B cell (primary cell): ENCODE measurements around the gene PLEKHG2. TPM values are rescaled to one million over a fixed set of nuclear protein-coding genes. Genes with fewer than 3 reads are reported as not detected.
A peak's percentile ranks its signal among the peaks of the same experiment; 100 is the strongest.

Experiments
- ATAC-seq: fragments of 200-7000 bp; cut with Tn5 transposase; one replicate; pipeline ENCODE4 v1.10.0; 2021; ENCODE audit warnings: low read depth, mild to moderate bottlenecking, moderate number of reproducible peaks, moderate library complexity
- CTCF ChIA-PET: fragments of 350-600 bp; sonication (Branson Sonifier 250); formaldehyde crosslinking; loops from one replicate; lab custom pipeline; 2021; ENCODE audit warnings: antibody characterized with exemption, inconsistent platforms; lab: Charles Lee
- POLR2A ChIA-PET: fragments of 350-600 bp; sonication (Branson Sonifier 250); formaldehyde crosslinking; loops from one replicate; lab custom pipeline; 2021; ENCODE audit warnings: antibody characterized with exemption; lab: Charles Lee
- DNase-seq: peaks from one replicate; pipeline ENCODE4 v3.0.0; 2013
- H2AFZ ChIP-seq: 2 replicates; pipeline ENCODE4 v1.6.1; 2012; ENCODE audit warnings: mild to moderate bottlenecking, low read depth, low read length; ENCODE audit not compliant: insufficient read depth, poor library complexity, severe bottlenecking
- H3K27ac ChIP-seq, 2 donors: 1 replicate in 1 of 2; 2 replicates in 1 of 2; pipeline ENCODE4 v1.5.1; 2012 to 2013; ENCODE audit warnings: low read length in 2 of 2, mild to moderate bottlenecking in 2 of 2, moderate library complexity in 1 of 2
- H3K27me3 ChIP-seq, 4 experiments: fragments of 200-600 bp in 1 of 4; sonication (generic) in 1 of 4; replicated peaks in 1 of 4; 1 replicate in 2 of 4; 2 replicates in 2 of 4; pipeline versions ENCODE4 v1.6.1 to v1.7.0; 2013 to 2016; ENCODE audit warnings: low read length in 3 of 4, mild to moderate bottlenecking in 2 of 4, mixed read lengths in 1 of 4, moderate library complexity in 1 of 4; ENCODE audit not compliant: insufficient read depth in 4 of 4, control insufficient read depth in 3 of 4; ENCODE audit errors: control extremely low read depth in 1 of 4
- H3K36me3 ChIP-seq, 2 experiments: replicated peaks in 1 of 2; 1 replicate in 1 of 2; 2 replicates in 1 of 2; pipeline versions ENCODE4 v1.6.1 to v1.7.1; 2013; ENCODE audit warnings: low read length in 1 of 2; ENCODE audit not compliant: insufficient read depth in 2 of 2, control insufficient read depth in 1 of 2; ENCODE audit errors: control extremely low read depth in 1 of 2, extremely low read depth in 1 of 2
- H3K4me1 ChIP-seq, 2 donors: fragments of 200-600 bp in 1 of 2; sonication (generic) in 1 of 2; 1 replicate in 1 of 2; 2 replicates in 1 of 2; pipeline versions ENCODE4 v1.5.1 to v1.6.1; 2013 to 2017; ENCODE audit warnings: low read length in 2 of 2; ENCODE audit not compliant: control insufficient read depth in 2 of 2, insufficient read depth in 2 of 2
- H3K4me2 ChIP-seq: replicated peaks from 2 replicates; pipeline ENCODE3; 2012; ENCODE audit warnings: mild to moderate bottlenecking, low read depth, low read length; ENCODE audit not compliant: poor library complexity, severe bottlenecking
- H3K4me3 ChIP-seq, 5 experiments: fragments of 200-600 bp in 1 of 5; sonication (generic) in 1 of 5; 1 replicate in 3 of 5; 2 replicates in 2 of 5; pipeline versions ENCODE4 v1.5.1 to v1.7.0; 2011 to 2016; ENCODE audit warnings: low read length in 4 of 5, mild to moderate bottlenecking in 4 of 5, low read depth in 2 of 5, control low read depth in 1 of 5, moderate library complexity in 1 of 5; ENCODE audit not compliant: insufficient read depth in 1 of 5; ENCODE audit errors: control extremely low read depth in 1 of 5, extremely low read depth in 1 of 5
- H3K79me2 ChIP-seq: fragments of 200-600 bp; sonication (generic); one replicate; pipeline ENCODE4 v1.6.0; 2016; ENCODE audit warnings: low read length; ENCODE audit not compliant: control insufficient read depth, insufficient read depth
- H3K9ac ChIP-seq: fragments of 200-600 bp; sonication (generic); 2 replicates; pipeline ENCODE4 v1.6.1; 2017; ENCODE audit warnings: mild to moderate bottlenecking, low read length, moderate library complexity
- H3K9me3 ChIP-seq, 3 donors: one replicate each; pipeline versions ENCODE4 v1.6.1 to v1.7.1; 2013; ENCODE audit warnings: low read length in 2 of 3; ENCODE audit not compliant: control insufficient read depth in 2 of 3, insufficient read depth in 1 of 3; ENCODE audit errors: control extremely low read depth in 1 of 3
- H4K20me1 ChIP-seq: 2 replicates; pipeline ENCODE4 v1.6.0; 2012; ENCODE audit warnings: mild to moderate bottlenecking, low read length; ENCODE audit not compliant: insufficient read depth, control insufficient read depth, poor library complexity, severe bottlenecking
- H3K27ac Mint-ChIP-seq: one replicate; pipeline ENCODE4 v1.8.0; 2021; ENCODE audit warnings: mixed read lengths
- H3K27me3 Mint-ChIP-seq: one replicate; pipeline ENCODE4 v1.8.0; 2021; ENCODE audit warnings: mixed read lengths
- H3K4me1 Mint-ChIP-seq: one replicate; pipeline ENCODE4 v1.8.0; 2021; ENCODE audit warnings: mixed read lengths
- H3K4me3 Mint-ChIP-seq: one replicate; pipeline ENCODE4 v1.8.0; 2021; ENCODE audit warnings: mixed read lengths
- H3K9me3 Mint-ChIP-seq: one replicate; pipeline ENCODE4 v1.8.0; 2022; ENCODE audit warnings: mixed read lengths; ENCODE audit not compliant: insufficient read depth
- EZH2 ChIP-seq: IDR thresholded peaks from 2 replicates; pipeline ENCODE4 v1.6.1; 2012; ENCODE audit warnings: borderline replicate concordance, low read depth, mild to moderate bottlenecking, moderate library complexity, low read length; ENCODE audit not compliant: insufficient read depth, poor library complexity, severe bottlenecking
- WGBS: methylation state at CpG from one replicate; pipeline ENCODE4 v1.1.5; 2013; ENCODE audit warnings: missing lambda C conversion rate; ENCODE audit not compliant: insufficient coverage; 5-methylcytosine and 5-hydroxymethylcytosine counted together
- intact Hi-C: fragments of 100-400 bp; cut with micrococcal nuclease; formaldehyde crosslinking; loops from one replicate; pipeline ENCODE4 v1.10.0; 2022
- polyA plus RNA-seq: library from polyadenylated mRNA; depleted of rRNA; stranded (reverse); fragments of >200 nt; gene quantifications from 2 replicates; pipeline ENCODE4 v1.2.3, GENCODE V29; 2012
- total RNA-seq, 2 donors: library from RNA; stranded (reverse); fragments of 120-200 nt in 1 of 2; gene quantifications; 1 replicate in 1 of 2; 2 replicates in 1 of 2; pipeline versions ENCODE4 v1.2.3 to v1.2.4, GENCODE V29; 2013 to 2022
- TF ChIP-seq, protein P1 (sequence below): fragments of 200-600 bp; IDR thresholded peaks from one replicate; pipeline ENCODE4 v1.8.0; 2022; ENCODE audit warnings: antibody characterized with exemption, mild to moderate bottlenecking

PLEKHG2 gene
- total and polyA plus RNA-seq, 2 donors (not counting 1 experiment from before 2014, with no cell fraction given) = 27.0 to 167 TPM

DNA sequence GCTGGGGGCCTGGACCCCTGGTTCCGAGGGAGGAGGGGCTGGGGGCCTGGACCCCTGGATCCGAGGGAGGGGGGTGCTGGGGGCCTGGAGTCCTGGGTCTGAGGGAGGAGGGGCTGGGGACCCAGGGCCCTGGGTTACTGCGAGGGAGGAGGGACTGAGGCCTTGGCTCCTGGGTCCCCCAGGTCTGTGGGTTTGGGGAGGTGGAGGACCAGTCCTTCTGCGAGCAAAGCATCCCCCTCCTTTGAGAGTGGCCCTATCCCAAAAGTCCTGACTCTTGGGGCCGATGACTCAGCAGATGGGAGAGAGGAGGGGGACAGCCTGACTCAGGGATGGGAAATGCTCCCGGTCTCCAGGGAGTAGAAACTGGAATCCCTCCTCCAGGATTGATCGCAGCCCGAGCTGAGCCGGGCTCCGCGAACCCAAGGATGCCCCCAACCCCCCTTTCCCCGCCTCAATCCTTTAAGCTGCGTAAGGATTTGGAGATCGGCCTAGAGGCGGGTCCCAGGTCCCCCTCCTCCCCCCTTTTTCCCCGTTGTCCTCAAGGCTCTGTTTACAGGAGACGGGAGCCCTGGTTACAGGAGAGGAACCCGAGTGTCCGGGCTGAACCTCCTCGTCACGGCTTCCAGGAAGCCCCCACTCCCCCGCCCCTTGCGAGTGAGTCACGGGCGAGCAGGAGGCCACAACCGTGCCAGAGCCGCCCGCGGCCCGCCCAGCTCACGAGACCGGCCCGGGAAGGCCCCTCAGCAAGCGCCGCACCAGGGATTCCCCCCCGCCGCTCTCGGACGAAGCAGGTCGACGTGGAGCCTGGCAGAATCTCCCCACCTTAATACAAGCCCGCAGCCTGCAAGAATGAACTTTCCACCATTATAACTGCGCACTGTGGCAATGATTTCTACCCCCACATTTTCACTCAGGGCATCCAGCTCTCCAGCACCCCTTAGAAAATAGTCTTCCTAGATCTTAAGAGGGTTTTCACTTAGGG is 8.8 kb upstream of the PLEKHG2 start:
- no peaks in the 10 kb centered on the region for H3K27me3 ChIP-seq
- POLR2A ChIA-PET = interaction anchor here (0.5 to 8.8 kb wide), 17 partner anchors 8 to 1193 kb away, joined by 3 to 74 read pairs (median 4); partner anchors contain the start of genes EIF3K, MED29, PAF1 and PLEKHG2
- ATAC-seq = peak; percentile 34
- H3K79me2 ChIP-seq = peaks cover 67% of the 10 kb centered on the region
- Mint-ChIP-seq H3K4me3 (peak overlapping the region; percentile 94), H3K9me3 (no peaks in the 10 kb centered on the region), H3K27ac (peak overlapping the region; percentile 96), H3K27me3 (no peaks in the 10 kb centered on the region), H3K4me1 (peaks cover 71% of the 10 kb centered on the region)
- peaks cover 0 to 11% (median 0%) of the 10 kb centered on the region in 3 donors for H3K9me3 ChIP-seq
- TF ChIP-seq, protein P1, sequence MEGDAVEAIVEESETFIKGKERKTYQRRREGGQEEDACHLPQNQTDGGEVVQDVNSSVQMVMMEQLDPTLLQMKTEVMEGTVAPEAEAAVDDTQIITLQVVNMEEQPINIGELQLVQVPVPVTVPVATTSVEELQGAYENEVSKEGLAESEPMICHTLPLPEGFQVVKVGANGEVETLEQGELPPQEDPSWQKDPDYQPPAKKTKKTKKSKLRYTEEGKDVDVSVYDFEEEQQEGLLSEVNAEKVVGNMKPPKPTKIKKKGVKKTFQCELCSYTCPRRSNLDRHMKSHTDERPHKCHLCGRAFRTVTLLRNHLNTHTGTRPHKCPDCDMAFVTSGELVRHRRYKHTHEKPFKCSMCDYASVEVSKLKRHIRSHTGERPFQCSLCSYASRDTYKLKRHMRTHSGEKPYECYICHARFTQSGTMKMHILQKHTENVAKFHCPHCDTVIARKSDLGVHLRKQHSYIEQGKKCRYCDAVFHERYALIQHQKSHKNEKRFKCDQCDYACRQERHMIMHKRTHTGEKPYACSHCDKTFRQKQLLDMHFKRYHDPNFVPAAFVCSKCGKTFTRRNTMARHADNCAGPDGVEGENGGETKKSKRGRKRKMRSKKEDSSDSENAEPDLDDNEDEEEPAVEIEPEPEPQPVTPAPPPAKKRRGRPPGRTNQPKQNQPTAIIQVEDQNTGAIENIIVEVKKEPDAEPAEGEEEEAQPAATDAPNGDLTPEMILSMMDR = no peak
- no peak for TF ChIP-seq EZH2
- H3K4me3 ChIP-seq = peak overlapping the region; percentile 63 to 91 (median 76)
- peaks cover 59 to 78% of the 10 kb centered on the region in 2 donors for H3K4me1 ChIP-seq
- peaks cover 0 to 16% of the 10 kb centered on the region in 2 experiments for H3K36me3 ChIP-seq
- H3K9ac ChIP-seq = peak overlapping the region; percentile 98
- peak overlapping the region; percentile 100 for H3K4me2 ChIP-seq
- peaks cover 20% of the 10 kb centered on the region for H4K20me1 ChIP-seq
- peak; percentile 98 for DNase-seq
- CTCF ChIA-PET = interaction anchor here (1.2 to 2.0 kb wide), 3 partner anchors 8 to 13 kb away, joined by 3 to 5 read pairs (median 5); partner anchors contain the start of genes MED29, PAF1 and PLEKHG2
- WGBS = under 1% methylated on average over 38 of the region's 43 CpGs
- no peak overlapping the region for H2AFZ ChIP-seq
- intact Hi-C loops = loop anchor here (10.0 kb wide), 1 partner anchor 539 kb away; no protein-coding TSS in a partner anchor
- peak overlapping the region; percentile 100 for H3K27ac ChIP-seq
